Fibroblast of villous mesenchyme (primary cell): ENCODE measurements around the gene MCL1. TPM values are rescaled to one million over a fixed set of nuclear protein-coding genes. Genes with fewer than 3 reads are reported as not detected.
A peak's percentile ranks its signal among the peaks of the same experiment; 100 is the strongest.
"Not testable (repeated sequence)": the region's sequence is repeated elsewhere in the genome, so short reads cannot be mapped to it uniquely, and the experiment has no call there.

Source experiments
- DNase-seq: peaks from one replicate; pipeline ENCODE4 v3.0.0-alpha.2; 2010; ENCODE audit warnings: low read depth
- H3K4me3 ChIP-seq: 2 replicates; pipeline ENCODE4 v1.5.1; 2011; ENCODE audit warnings: low read depth, mild to moderate bottlenecking, low read length
- total RNA-seq: library from RNA; depleted of rRNA; stranded (reverse); fragments of >200 nt; gene quantifications from 2 replicates; pipeline ENCODE4 v1.2.3, GENCODE V29; 2012
- TF ChIP-seq, protein P1 (sequence below): IDR thresholded peaks from 2 replicates; pipeline ENCODE4 v1.5.1; 2012; ENCODE audit warnings: low read depth, mild to moderate bottlenecking, low read length; ENCODE audit not compliant: insufficient read depth

MCL1 gene
- total RNA-seq, 1 donor = 272 TPM

DNA sequence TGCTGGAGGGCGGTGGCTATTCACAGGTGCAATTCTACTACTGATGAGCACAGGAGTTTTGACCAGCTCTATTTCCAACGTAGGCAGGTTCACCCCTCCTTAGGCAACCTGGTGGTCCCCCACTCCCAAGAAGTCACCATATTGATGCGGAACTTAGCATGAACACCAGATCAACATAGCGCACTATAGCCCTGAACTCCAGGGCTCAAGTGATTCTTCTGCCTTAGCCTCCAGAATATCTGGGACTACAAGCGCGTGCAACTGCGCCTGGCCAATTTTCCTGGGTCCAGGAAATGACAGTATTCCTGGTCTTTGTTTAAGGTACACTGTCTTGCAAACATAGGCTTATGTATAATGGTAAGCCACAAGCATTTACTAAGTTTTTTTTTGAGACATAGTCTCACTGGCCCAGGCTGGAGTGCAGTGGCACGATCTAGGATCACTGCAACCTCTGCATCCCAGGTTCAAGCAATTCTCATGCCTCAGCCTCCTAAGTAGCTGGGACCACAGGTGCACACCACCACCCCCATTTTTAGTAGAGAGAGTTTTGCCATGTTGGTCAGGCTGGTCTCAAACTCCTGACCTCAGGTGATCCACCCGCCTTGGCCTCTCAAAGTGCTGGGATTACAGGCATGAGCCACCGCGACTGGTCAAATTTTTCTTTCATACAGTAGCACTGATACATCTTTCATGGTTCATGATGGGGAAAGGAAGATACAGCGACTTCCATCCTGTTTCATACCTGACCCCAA is 12.6 kb downstream of the MCL1 start:
- H3K4me3 ChIP-seq = peak overlapping the region; percentile 47
- no peak for DNase-seq
- TF ChIP-seq, protein P1, sequence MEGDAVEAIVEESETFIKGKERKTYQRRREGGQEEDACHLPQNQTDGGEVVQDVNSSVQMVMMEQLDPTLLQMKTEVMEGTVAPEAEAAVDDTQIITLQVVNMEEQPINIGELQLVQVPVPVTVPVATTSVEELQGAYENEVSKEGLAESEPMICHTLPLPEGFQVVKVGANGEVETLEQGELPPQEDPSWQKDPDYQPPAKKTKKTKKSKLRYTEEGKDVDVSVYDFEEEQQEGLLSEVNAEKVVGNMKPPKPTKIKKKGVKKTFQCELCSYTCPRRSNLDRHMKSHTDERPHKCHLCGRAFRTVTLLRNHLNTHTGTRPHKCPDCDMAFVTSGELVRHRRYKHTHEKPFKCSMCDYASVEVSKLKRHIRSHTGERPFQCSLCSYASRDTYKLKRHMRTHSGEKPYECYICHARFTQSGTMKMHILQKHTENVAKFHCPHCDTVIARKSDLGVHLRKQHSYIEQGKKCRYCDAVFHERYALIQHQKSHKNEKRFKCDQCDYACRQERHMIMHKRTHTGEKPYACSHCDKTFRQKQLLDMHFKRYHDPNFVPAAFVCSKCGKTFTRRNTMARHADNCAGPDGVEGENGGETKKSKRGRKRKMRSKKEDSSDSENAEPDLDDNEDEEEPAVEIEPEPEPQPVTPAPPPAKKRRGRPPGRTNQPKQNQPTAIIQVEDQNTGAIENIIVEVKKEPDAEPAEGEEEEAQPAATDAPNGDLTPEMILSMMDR = no peak

DNA sequence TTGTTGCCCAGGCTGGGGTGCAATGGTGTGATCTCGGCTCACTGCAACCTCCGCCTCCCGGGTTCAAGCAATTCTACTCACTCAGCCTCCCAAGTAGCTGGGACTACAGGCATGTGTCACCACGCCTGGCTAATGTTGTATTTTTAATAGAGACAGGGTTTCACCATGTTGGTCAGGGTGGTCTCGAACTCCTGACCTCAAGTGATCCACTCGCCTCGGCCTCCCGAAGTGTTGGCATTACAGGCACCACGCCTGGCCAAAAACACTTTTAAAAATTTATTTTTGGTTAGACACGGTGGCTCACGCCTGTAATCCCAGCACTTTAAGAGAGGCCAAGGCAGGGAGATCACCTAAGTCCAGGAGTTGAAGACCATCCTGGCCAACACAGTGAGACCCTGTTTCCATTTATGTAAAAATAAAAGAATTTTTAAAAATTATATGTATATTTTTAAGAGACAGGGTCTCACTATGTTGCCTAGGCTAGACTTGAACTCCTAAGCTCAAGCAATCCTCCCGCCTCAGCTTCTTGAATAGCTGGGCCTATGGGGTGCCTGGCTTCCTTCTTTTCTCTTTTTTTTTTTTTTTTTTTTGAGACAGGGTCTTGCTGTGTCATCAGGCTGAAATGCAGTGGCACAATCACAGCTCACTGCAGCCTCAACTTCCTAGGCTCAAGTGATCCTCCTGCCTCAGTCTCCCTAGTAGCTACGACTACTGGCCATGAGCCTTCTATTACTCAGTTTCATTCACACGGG is 14.0 kb downstream of the MCL1 start:
- H3K4me3 ChIP-seq, DNase-seq: not testable (repeated sequence)

DNA sequence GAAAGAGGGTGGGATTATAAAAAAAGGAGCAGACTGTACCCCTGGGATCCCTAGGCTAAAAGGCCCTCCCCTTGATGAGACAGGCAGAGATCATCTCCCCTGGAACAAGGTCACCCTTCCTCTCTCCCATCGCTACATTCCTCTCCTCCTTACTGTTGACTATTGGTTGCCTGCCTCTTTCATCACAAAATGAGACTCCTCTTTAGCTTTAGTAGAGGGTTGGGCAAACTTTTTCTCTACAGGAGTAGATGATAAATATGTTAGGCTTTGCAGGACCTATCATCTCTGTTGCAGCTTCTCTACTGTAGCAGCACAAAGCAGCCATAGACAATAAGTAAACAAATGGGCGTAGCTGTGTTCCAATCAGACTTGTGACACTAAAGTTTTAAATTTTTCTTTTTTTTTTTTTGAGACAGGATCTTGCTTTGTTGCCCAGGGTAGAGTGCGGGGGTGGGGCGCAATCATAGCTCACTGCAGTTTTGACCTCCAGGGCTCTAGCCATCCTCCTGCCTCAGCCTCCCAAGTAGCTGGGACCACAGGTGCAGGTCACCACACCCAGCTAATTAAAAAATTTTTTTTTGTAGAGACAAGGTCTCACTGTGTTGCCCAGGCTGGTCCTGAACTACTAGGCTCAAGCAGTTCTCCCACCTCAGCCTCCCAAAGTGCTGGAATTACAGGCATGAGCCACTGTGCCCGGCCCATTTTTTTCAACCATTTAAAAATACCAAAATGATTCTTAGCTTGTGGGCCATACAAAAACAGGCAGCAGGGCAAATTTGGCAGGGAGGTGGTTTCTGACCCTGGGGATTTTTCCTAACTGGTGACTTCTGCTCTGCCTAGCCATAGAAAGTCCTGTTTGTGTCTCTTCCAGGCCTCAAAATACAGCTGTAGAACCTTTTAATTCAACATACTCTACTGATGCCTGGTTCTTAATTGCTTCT is 15.1 kb downstream of the MCL1 start:
- H3K4me3 ChIP-seq = no peak overlapping the region
- DNase-seq = peak; percentile 69
- TF ChIP-seq, protein P1 = no peak

DNA sequence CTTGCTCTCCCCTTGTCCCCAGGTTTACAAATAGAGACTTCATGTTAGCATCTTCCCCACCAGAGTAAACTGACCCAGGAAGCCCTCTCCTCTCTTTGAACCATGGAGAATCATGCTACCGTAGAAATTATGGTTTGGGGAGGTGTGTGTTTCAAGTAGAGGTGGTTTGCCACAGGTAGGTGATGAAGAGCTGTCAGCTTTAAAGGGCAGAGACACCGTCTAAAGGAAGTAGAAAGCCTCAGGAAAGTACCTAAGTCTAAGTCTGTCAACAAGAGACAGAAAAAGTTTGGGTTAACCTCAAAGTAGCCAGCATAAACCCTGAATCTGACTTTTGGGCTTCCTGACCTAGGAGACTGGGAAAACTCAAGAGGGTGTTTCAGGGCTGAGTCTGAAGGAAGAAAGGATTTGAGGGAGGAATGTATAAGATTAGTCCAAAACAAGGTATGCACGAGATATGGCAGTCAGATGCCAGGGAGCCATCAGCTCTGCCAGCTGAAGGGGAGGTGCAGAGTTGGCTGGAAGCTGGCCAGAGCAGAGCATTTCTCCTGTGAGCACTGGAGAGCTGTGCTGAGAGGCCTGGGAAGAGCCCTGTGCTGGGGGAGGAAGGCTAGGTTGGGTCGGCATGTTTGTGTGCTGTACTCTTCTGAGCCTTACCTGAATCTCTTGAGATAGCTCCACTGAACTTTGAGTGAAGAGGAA is 15.9 kb downstream of the MCL1 start:
- DNase-seq = peak; percentile 44
- TF ChIP-seq, protein P1 = no peak

DNA sequence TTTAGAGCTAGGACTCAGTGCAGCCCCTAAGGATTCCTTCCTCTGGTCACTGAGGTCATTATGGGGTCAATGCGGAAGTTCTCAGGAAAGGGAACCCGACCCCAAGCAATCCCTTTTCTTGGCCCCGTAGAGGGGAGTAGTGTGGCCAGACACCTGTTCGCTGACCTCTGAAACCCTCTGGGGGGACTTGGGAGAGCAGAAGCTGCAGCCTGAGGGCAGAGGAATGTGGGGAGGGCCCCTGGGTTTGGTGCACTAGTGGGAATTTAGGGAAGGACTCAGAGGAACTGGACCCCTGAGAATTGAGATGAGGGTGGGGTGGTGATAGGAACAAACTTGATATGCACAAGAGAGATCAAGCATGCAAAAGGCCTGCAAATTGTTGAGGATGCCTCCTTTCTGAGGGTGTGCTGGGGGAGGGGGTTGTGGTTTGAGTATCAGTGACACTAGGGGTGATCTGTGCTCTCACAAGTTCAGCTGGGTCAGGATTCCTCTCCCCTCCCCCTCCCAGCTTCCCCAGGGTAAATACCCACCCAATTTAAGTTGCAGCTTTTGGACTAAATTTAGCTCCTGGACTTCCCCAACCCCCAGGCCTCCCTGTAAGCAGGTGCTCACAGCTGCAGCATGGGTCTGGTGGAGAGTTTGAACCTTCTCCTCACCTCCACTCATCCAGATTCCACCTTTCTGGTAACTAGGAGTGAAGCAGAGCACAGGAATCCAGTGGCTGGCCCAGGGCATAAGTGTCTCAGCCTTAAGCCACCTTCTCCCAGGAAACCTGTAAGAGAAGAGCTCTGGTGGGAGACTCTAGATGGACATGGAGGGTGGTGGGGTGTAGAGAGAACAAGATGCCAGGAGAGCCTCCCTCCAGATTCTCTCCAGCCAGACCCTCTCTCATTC is 16.7 kb downstream of the MCL1 start:
- peak overlapping the region; percentile 70 for H3K4me3 ChIP-seq
- TF ChIP-seq, protein P1 = no peak
- DNase-seq = peak; percentile 38

More for the DNA sequence above, 15.9 kb downstream of the MCL1 start:
- no peak overlapping the region for H3K4me3 ChIP-seq

DNA sequence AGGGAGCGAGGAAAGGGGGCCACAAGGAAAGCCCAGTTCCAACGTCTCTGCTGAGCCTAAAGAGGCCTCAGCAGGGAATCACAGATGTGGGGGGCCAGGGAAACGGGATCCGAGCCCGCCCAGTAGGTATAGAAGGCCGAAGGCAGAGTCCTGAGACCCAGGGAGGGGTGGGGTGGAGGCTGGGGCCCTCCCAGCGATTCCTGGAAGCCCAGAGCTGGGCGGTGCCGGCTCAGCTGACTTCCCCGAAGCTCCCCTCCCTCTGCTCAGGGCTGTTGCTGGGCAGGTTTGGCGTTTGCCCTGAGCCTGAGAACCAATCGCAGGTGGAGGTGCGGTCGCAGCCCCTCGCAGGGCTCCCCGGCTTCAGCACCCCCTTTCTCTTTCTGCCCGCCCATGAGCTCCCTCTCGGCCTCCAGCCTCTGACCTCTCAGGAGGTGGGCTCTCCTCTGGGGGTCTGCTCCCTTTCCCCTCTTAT is 17.4 kb downstream of the MCL1 start:
- peak overlapping the region; percentile 70 for H3K4me3 ChIP-seq
- DNase-seq = peak; percentile 96
- TF ChIP-seq, protein P1 = no peak
